Ovary (tissue), 3 donors: ENCODE data around the gene PIK3R5.

Experiments
- CTCF ChIP-seq, 3 donors: fragments of 450-650 bp in 2 of 3; fragments of 200-600 bp in 1 of 3; IDR thresholded peaks; one replicate each; pipeline versions ENCODE4 v1.5.1 to v1.8.0; 2016 to 2022; ENCODE audit warnings: antibody characterized with exemption in 3 of 3, mild to moderate bottlenecking in 1 of 3
- POLR2A ChIP-seq: fragments of 450-650 bp; IDR thresholded peaks from one replicate; pipeline ENCODE4 v1.6.1; 2017; ENCODE audit warnings: antibody characterized with exemption, mild to moderate bottlenecking, moderate library complexity
- donor health status: DM: no; HTN: no; CAD: no.

DNA sequence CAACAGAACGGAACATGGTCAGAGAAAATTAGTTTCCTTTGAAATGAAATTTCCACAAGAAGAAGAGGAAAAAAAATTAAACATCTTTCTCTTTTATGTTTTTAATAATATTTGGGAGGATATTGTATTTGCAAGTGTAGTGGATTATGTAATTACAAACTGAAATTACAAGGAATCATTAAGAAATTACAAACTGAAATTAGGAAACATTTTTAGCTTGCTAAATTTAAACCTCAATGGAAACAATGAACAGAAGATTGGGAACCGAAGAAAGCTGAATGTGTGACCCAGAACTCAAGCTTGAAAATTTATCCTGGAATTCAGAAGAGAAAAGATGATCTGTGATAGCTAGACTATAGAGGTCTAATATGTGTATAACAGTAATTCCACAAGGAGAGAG, 4.4 kb upstream of the PIK3R5 start:
- TF ChIP-seq CTCF (IDR thresholded peaks at IDR 0.05) (no peak), POLR2A (no peak)
